Ishikawa (cell line): Measurements from ENCODE around the gene TNC.

Experiments used
- FOXM1 ChIP-seq: IDR thresholded peaks from 2 replicates; pipeline ENCODE4 v1.6.1; 2012; ENCODE audit warnings: low read depth, borderline replicate concordance
- RAD21 ChIP-seq: IDR thresholded peaks from 2 replicates; pipeline ENCODE4 v1.6.1; 2012; ENCODE audit warnings: low read depth
- TCF12 ChIP-seq: IDR thresholded peaks from 2 replicates; pipeline ENCODE4 v1.6.1; 2012; ENCODE audit warnings: low read depth
- TF ChIP-seq, protein P1 (sequence below): IDR thresholded peaks from 2 replicates; pipeline ENCODE4 v1.6.1; 2012; ENCODE audit warnings: low read depth, mild to moderate bottlenecking

DNA sequence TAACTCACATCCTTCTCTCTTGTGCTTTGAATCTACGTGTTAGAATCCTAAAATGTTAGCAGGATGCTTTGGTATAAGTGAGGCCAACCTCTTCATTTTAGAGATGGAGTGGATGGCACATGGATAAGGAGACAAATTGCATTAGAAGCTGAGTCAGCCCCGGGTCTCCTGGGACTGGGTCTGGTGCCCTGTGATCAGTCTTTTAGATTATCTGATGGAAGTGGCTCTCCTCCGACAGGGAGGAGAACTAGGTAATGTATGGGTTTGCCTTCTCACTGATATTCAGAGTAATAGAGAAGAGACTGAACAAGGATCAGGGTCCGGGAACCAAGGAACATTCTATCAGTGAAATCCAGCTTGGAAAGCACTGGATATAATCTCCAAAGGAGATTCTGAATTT, 112.6 kb downstream of the TNC start:
- TF ChIP-seq, protein P1, sequence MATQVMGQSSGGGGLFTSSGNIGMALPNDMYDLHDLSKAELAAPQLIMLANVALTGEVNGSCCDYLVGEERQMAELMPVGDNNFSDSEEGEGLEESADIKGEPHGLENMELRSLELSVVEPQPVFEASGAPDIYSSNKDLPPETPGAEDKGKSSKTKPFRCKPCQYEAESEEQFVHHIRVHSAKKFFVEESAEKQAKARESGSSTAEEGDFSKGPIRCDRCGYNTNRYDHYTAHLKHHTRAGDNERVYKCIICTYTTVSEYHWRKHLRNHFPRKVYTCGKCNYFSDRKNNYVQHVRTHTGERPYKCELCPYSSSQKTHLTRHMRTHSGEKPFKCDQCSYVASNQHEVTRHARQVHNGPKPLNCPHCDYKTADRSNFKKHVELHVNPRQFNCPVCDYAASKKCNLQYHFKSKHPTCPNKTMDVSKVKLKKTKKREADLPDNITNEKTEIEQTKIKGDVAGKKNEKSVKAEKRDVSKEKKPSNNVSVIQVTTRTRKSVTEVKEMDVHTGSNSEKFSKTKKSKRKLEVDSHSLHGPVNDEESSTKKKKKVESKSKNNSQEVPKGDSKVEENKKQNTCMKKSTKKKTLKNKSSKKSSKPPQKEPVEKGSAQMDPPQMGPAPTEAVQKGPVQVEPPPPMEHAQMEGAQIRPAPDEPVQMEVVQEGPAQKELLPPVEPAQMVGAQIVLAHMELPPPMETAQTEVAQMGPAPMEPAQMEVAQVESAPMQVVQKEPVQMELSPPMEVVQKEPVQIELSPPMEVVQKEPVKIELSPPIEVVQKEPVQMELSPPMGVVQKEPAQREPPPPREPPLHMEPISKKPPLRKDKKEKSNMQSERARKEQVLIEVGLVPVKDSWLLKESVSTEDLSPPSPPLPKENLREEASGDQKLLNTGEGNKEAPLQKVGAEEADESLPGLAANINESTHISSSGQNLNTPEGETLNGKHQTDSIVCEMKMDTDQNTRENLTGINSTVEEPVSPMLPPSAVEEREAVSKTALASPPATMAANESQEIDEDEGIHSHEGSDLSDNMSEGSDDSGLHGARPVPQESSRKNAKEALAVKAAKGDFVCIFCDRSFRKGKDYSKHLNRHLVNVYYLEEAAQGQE, result no peak
- TF ChIP-seq TCF12, result no peak
- TF ChIP-seq FOXM1, result no peak
- TF ChIP-seq RAD21, result no peak
